Breast epithelium (tissue), 3 donors: Measurements from ENCODE around the gene LITAF.

Source experiments
- CTCF ChIP-seq, 3 donors: fragments of 450-650 bp; IDR thresholded peaks; one replicate each; pipeline ENCODE4 v1.5.1; 2016 to 2017; ENCODE audit warnings: antibody characterized with exemption in 3 of 3, mild to moderate bottlenecking in 3 of 3, moderate library complexity in 3 of 3
- POLR2A ChIP-seq: fragments of 450-650 bp; IDR thresholded peaks from one replicate; pipeline ENCODE4 v1.6.1; 2016; ENCODE audit warnings: antibody characterized with exemption, mild to moderate bottlenecking, moderate library complexity
- POLR2AphosphoS5 ChIP-seq, 3 donors: sonication (generic); formaldehyde crosslinking; IDR thresholded peaks; one replicate each; pipeline ENCODE4 v1.6.1; 2017; ENCODE audit warnings: antibody characterized with exemption in 3 of 3

GRCh38 chr16:11604783-11605563, 18.3 kb upstream of the LITAF start:
- no peak for TF ChIP-seq CTCF (IDR thresholded peaks at IDR 0.05)
- peak in 1 of 3 donors; percentile 34 for TF ChIP-seq POLR2AphosphoS5 (IDR thresholded peaks at IDR 0.05)
- no peak for TF ChIP-seq POLR2A
